Measurements from ENCODE around the gene WTAP.
"Not testable (repeated sequence)": the region's sequence is repeated elsewhere in the genome, so short reads cannot be mapped to it uniquely, and the experiment has no call there.

The WTAP gene

GRCh38 chr6:159688266-159688905 lies 38.9 kb upstream of the WTAP start:
- Histone ChIP-seq H3K27me3 (ENCODE audit: control insufficient read depth, insufficient read depth, low read length) (no peaks in the 10 kb centered on the region), H3K4me3 (ENCODE audit: low read length) (no peak overlapping the region), H3K9ac (ENCODE audit: low read length) (no peak overlapping the region), H3K4me1 (ENCODE audit: control insufficient read depth, insufficient read depth, low read length) (peaks cover 7% of the 10 kb centered on the region), H3K36me3 (ENCODE audit: control insufficient read depth, insufficient read depth, low read length) (peaks cover 22% of the 10 kb centered on the region), H3K27ac (ENCODE audit: low read depth, low read length) (no peak overlapping the region)

- no peak overlapping the region for H3K4me3 ChIP-seq (ENCODE audit: low read length)
- no peak overlapping the region for H3K9ac ChIP-seq (ENCODE audit: low read length)
- no peak overlapping the region for H3K27ac ChIP-seq (ENCODE audit: low read depth, low read length)
- peaks cover 16% of the 10 kb centered on the region for H3K36me3 ChIP-seq (ENCODE audit: control insufficient read depth, insufficient read depth, low read length)
- H3K27me3 ChIP-seq (ENCODE audit: control insufficient read depth, insufficient read depth, low read length): no peaks in the 10 kb centered on the region
- peaks cover 11% of the 10 kb centered on the region for H3K4me1 ChIP-seq (ENCODE audit: control insufficient read depth, insufficient read depth, low read length)
These were observed 38.3 kb upstream of the WTAP start for GRCh38 chr6:159689001-159689400.

- H3K9ac ChIP-seq (ENCODE audit: low read length); H3K27ac ChIP-seq (ENCODE audit: low read depth, low read length); H3K27me3 ChIP-seq (ENCODE audit: control insufficient read depth, insufficient read depth, low read length); H3K36me3 ChIP-seq (ENCODE audit: control insufficient read depth, insufficient read depth, low read length); H3K4me3 ChIP-seq (ENCODE audit: low read length): not testable (repeated sequence)
- peaks cover 14% of the 10 kb centered on the region for H3K4me1 ChIP-seq (ENCODE audit: control insufficient read depth, insufficient read depth, low read length)
These were observed 37.2 kb upstream of the WTAP start for GRCh38 chr6:159690135-159690534.

DNA sequence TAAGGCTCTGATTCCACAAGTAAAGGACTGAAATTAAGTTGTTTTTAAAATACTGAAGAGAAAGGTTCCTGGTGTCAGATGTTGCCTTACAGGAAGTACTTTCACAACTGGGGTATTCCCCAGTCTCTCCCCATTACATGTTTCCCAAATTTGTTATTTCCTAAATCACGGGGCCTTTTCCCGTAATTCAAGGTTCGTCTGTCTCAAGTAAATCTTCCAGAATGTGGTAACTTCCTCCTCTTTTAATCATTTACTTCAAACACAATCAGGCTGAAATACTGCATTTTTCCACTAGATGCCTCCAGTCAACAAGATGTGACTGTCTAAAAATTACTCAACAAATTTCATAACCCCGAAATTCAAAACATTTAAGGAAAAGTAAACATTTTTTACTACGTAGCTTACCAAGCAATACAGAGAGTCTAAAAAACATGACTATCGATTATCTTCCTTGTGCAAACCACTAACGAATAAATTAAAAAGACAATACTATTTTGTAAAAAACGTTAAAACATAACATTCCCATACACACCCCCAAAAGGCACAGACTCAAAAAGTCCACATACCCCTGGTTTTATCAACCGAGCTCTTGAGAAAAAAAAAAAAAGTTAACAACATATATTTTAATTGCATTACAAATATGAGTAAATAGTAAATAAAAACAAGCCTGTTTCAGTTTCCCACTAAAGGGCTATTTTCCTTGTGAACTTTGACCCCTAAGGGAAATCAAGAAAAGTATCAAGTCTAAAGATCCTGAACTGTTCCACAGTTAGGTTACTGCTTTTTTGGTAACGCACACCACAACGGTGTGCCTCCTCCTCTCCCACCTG lies 36.0 kb upstream of the WTAP start:
- peak overlapping the region; percentile 66 for H3K9ac ChIP-seq (ENCODE audit: low read length)
- peaks cover 14% of the 10 kb centered on the region for H3K4me1 ChIP-seq (ENCODE audit: control insufficient read depth, insufficient read depth, low read length)
- H3K27ac ChIP-seq (ENCODE audit: low read depth, low read length): peak overlapping the region; percentile 99
- H3K27me3 ChIP-seq (ENCODE audit: control insufficient read depth, insufficient read depth, low read length): no peaks in the 10 kb centered on the region
- H3K36me3 ChIP-seq (ENCODE audit: control insufficient read depth, insufficient read depth, low read length): peaks cover 10% of the 10 kb centered on the region
- H3K4me3 ChIP-seq (ENCODE audit: low read length): peak overlapping the region; percentile 95

- H3K4me3 ChIP-seq (ENCODE audit: low read length): peak overlapping the region; percentile 95
- H3K9ac ChIP-seq (ENCODE audit: low read length): peak overlapping the region; percentile 66
- H3K4me1 ChIP-seq (ENCODE audit: control insufficient read depth, insufficient read depth, low read length): peaks cover 14% of the 10 kb centered on the region
- no peaks in the 10 kb centered on the region for H3K27me3 ChIP-seq (ENCODE audit: control insufficient read depth, insufficient read depth, low read length)
- peak overlapping the region; percentile 99 for H3K27ac ChIP-seq (ENCODE audit: low read depth, low read length)
- H3K36me3 ChIP-seq (ENCODE audit: control insufficient read depth, insufficient read depth, low read length): peaks cover 10% of the 10 kb centered on the region
These were observed 35.4 kb upstream of the WTAP start for GRCh38 chr6:159691963-159692287.

- peak overlapping the region; percentile 95 for H3K4me3 ChIP-seq (ENCODE audit: low read length)
- H3K9ac ChIP-seq (ENCODE audit: low read length): peak overlapping the region; percentile 66
- peaks cover 7% of the 10 kb centered on the region for H3K36me3 ChIP-seq (ENCODE audit: control insufficient read depth, insufficient read depth, low read length)
- no peaks in the 10 kb centered on the region for H3K27me3 ChIP-seq (ENCODE audit: control insufficient read depth, insufficient read depth, low read length)
- H3K27ac ChIP-seq (ENCODE audit: low read depth, low read length): peak overlapping the region; percentile 99
- H3K4me1 ChIP-seq (ENCODE audit: control insufficient read depth, insufficient read depth, low read length): peaks cover 14% of the 10 kb centered on the region
These were observed 34.8 kb upstream of the WTAP start for GRCh38 chr6:159692303-159693127.

DNA sequence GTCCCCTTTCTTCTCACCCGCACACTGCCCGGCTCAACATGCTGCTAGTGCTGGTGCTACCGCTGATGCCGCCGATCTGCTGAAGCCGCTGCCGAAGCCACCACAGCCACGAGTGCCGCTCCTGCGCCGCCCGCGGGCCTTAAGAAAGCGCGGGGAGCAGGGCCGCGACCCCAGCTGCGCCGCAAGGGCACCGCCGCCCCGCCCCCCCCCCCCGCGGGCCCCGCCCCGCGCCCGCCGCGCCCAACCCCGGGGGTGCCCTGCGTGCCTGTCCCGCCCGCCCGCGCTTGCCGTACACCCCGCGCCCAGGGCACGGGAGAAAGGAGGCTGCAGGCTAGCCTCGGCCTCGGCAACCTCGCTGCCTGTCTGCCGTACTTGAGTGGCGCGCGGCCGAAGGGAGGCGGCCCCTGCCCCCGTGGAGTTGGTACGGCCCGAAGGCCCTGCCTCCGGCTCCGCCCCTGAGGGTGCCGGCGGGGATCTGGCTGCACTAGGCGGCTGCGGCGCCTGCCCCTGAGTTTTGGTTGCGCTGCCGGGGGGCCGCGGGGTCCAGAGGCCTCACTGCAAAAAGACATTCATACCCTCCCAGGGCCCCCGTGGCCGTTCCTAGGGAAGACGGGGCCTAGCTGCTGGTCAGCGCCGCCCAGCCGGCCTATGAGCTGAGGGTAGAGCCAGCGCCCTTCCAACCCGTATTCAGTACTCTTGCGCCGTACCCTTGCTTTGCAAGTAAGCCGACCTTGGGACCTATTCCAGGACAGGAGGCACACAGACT lies 34.0 kb upstream of the WTAP start, which contains the start of gene SOD2:
Gene SOD2 (minus strand): TSS at position 114 of the 766 bp plus-strand sequence. CDS start 74 bp downstream, at position 40.
- Histone ChIP-seq H3K27me3 (ENCODE audit: control insufficient read depth, insufficient read depth, low read length) (no peaks in the 10 kb centered on the region), H3K4me3 (ENCODE audit: low read length) (peak within 1 kb of the TSS; percentile 95), H3K36me3 (ENCODE audit: control insufficient read depth, insufficient read depth, low read length) (peaks cover 7% of the 10 kb centered on the region), H3K27ac (ENCODE audit: low read depth, low read length) (peak within 1 kb of the TSS; percentile 99), H3K4me1 (ENCODE audit: control insufficient read depth, insufficient read depth, low read length) (peaks cover 14% of the 10 kb centered on the region), H3K9ac (ENCODE audit: low read length) (peak within 1 kb of the TSS; percentile 76)

GRCh38 chr6:159693894-159694545 lies 33.3 kb upstream of the WTAP start:
- peak overlapping the region; percentile 76 for H3K9ac ChIP-seq (ENCODE audit: low read length)
- H3K27me3 ChIP-seq (ENCODE audit: control insufficient read depth, insufficient read depth, low read length): no peaks in the 10 kb centered on the region
- H3K4me3 ChIP-seq (ENCODE audit: low read length): peak overlapping the region; percentile 95
- H3K36me3 ChIP-seq (ENCODE audit: control insufficient read depth, insufficient read depth, low read length): peaks cover 4% of the 10 kb centered on the region
- H3K27ac ChIP-seq (ENCODE audit: low read depth, low read length): peak overlapping the region; percentile 99
- peaks cover 14% of the 10 kb centered on the region for H3K4me1 ChIP-seq (ENCODE audit: control insufficient read depth, insufficient read depth, low read length)

GRCh38 chr6:159695984-159696383 lies 31.3 kb upstream of the WTAP start:
- Histone ChIP-seq H3K4me3 (ENCODE audit: low read length) (no peak overlapping the region), H3K4me1 (ENCODE audit: control insufficient read depth, insufficient read depth, low read length) (peaks cover 14% of the 10 kb centered on the region), H3K27me3 (ENCODE audit: control insufficient read depth, insufficient read depth, low read length) (no peaks in the 10 kb centered on the region), H3K27ac (ENCODE audit: low read depth, low read length) (no peak overlapping the region), H3K36me3 (ENCODE audit: control insufficient read depth, insufficient read depth, low read length) (peaks cover 2% of the 10 kb centered on the region), H3K9ac (ENCODE audit: low read length) (no peak overlapping the region)

GRCh38 chr6:159700970-159701369 lies 26.3 kb upstream of the WTAP start:
- H3K27me3 ChIP-seq (ENCODE audit: control insufficient read depth, insufficient read depth, low read length): no peaks in the 10 kb centered on the region
- H3K4me1 ChIP-seq (ENCODE audit: control insufficient read depth, insufficient read depth, low read length): no peaks in the 10 kb centered on the region
- H3K9ac ChIP-seq (ENCODE audit: low read length): no peak overlapping the region
- H3K27ac ChIP-seq (ENCODE audit: low read depth, low read length): no peak overlapping the region
- no peak overlapping the region for H3K4me3 ChIP-seq (ENCODE audit: low read length)
- no peaks in the 10 kb centered on the region for H3K36me3 ChIP-seq (ENCODE audit: control insufficient read depth, insufficient read depth, low read length)

GRCh38 chr6:159701413-159701999 lies 25.8 kb upstream of the WTAP start:
- peak overlapping the region; percentile 18 for H3K27ac ChIP-seq (ENCODE audit: low read depth, low read length)

More at GRCh38 chr6:159701413-159701999, 25.8 kb upstream of the WTAP start:
- Histone ChIP-seq H3K4me3 (ENCODE audit: low read length) (no peak overlapping the region), H3K4me1 (ENCODE audit: control insufficient read depth, insufficient read depth, low read length) (no peaks in the 10 kb centered on the region), H3K9ac (ENCODE audit: low read length) (no peak overlapping the region), H3K27me3 (ENCODE audit: control insufficient read depth, insufficient read depth, low read length) (no peaks in the 10 kb centered on the region), H3K36me3 (ENCODE audit: control insufficient read depth, insufficient read depth, low read length) (no peaks in the 10 kb centered on the region)
